ENCODE results near the gene BTLA.
"Not testable (repeated sequence)": the region's sequence is repeated elsewhere in the genome, so short reads cannot be mapped to it uniquely, and the experiment has no call there.

BTLA gene

DNA sequence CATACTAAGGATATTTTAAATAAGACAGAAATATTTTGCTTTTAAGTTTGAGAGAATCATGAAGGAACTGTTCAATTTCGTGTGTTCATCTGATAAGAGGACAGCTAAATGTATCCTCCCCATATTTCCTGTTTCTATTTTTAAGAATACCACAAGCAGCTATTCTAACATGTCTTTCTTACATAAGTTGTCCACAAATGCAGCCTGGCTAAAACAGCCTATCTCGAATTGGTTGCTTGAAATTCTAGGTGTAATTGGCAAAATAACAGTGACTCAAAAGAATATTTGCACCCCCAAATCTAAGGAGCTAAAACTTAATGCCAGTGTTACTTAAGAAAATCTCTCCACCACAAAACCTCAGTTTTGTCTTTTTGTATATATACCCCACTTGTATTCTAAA lies 35.0 kb downstream of the BTLA start:
- ChIA-PET POLR2A (no interaction called here), CTCF (interaction anchor here (0.6 kb wide), 1 partner anchor 150 kb away, joined by 6 read pairs; no protein-coding TSS in a partner anchor)
- no peak for TF ChIP-seq GLIS2 (tag by site-specific recombination; IDR thresholded peaks at IDR 0.05)
- TF ChIP-seq ZBTB11 (tag by site-specific recombination; conservative IDR thresholded peaks at IDR 0.05; ENCODE audit: low read depth): no peak
- no peak for TF ChIP-seq OVOL3 (tag by site-specific recombination; IDR thresholded peaks at IDR 0.05)
- no peak for TF ChIP-seq ZNF24 (tag by site-specific recombination; IDR thresholded peaks at IDR 0.05)
- TF ChIP-seq ZSCAN23 (tag by site-specific recombination; IDR thresholded peaks at IDR 0.05): no peak
- no peak for TF ChIP-seq ZNF202 (tag by site-specific recombination; IDR thresholded peaks at IDR 0.05; ENCODE audit: borderline replicate concordance)
- TF ChIP-seq ZNF785 (tag by site-specific recombination; IDR thresholded peaks at IDR 0.05): no peak
- TF ChIP-seq ZIC2 (tag by site-specific recombination; IDR thresholded peaks at IDR 0.05): no peak
- no peak for TF ChIP-seq ZNF561 (tag by site-specific recombination; IDR thresholded peaks at IDR 0.05; ENCODE audit: borderline replicate concordance)
- TF ChIP-seq SP2 (tag by site-specific recombination; IDR thresholded peaks at IDR 0.05): no peak
- TF ChIP-seq ZNF302 (tag by site-specific recombination; IDR thresholded peaks at IDR 0.05; ENCODE audit: low read depth): no peak
- TF ChIP-seq GLIS1 (tag by site-specific recombination; IDR thresholded peaks at IDR 0.05): no peak
- TF ChIP-seq KLF7 (tag by site-specific recombination; IDR thresholded peaks at IDR 0.05; ENCODE audit: borderline replicate concordance): no peak
- no peak for TF ChIP-seq ZNF473 (tag by site-specific recombination; IDR thresholded peaks at IDR 0.05)
- TF ChIP-seq ZNF184 (tag by site-specific recombination; IDR thresholded peaks at IDR 0.05): no peak
- Histone ChIP-seq H3K4me3 (ENCODE audit: low read depth, low read length) (no peak overlapping the region), H3K4me1 (ENCODE audit: control insufficient read depth, insufficient read depth, low read length) (no peaks in the 10 kb centered on the region), H3K9me3 (ENCODE audit: control insufficient read depth, insufficient read depth, low read depth, low read length) (no peaks in the 10 kb centered on the region), H3K27ac (ENCODE audit: extremely low read depth, low read depth, low read length) (no peak overlapping the region), H3K36me3 (ENCODE audit: control insufficient read depth in 2 of 2, insufficient read depth in 1 of 2, low read length in 2 of 2) (no peaks in the 10 kb centered on the region)

DNA sequence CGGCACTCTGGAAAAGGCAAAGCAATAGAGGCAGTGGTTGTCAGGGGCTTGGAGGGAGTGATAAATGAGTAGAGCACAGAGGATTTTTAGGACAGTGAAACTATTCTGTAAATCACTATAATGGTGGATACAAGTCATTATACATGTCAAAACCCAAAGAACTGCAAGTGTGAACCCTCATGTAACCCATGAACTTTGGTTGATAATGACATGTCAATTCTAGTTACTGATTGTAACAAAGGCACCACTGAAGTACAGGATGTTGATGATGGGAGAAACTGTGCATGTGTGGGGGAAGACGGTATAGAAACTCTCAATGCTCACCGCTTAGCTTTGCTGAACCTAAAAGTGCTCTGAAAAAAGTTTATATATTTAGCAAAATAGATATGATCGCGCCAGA lies 36.0 kb downstream of the BTLA start:
- Histone ChIP-seq H3K36me3 (ENCODE audit: control insufficient read depth in 2 of 2, insufficient read depth in 1 of 2, low read length in 2 of 2) (no peaks in the 10 kb centered on the region), H3K9me3 (ENCODE audit: control insufficient read depth, insufficient read depth, low read depth, low read length) (no peaks in the 10 kb centered on the region), H3K4me3 (ENCODE audit: low read depth, low read length) (no peak overlapping the region), H3K4me1 (ENCODE audit: control insufficient read depth, insufficient read depth, low read length) (no peaks in the 10 kb centered on the region), H3K27ac (ENCODE audit: extremely low read depth, low read depth, low read length) (no peak overlapping the region)
- ChIA-PET POLR2A (no interaction called here), CTCF (no interaction called here)
- TF ChIP-seq ZBTB6 (tag by site-specific recombination; IDR thresholded peaks at IDR 0.05): no peak
- TF ChIP-seq TSHZ1 (tag by site-specific recombination; IDR thresholded peaks at IDR 0.05; ENCODE audit: borderline replicate concordance): no peak
- no peak for TF ChIP-seq ZNF580 (tag by site-specific recombination; IDR thresholded peaks at IDR 0.05)
- no peak for TF ChIP-seq ZNF624 (tag by site-specific recombination; IDR thresholded peaks at IDR 0.05)

GRCh38 chr3:112461787-112462186 lies 37.5 kb downstream of the BTLA start:
- POLR2A ChIA-PET; H3K9me3 ChIP-seq (ENCODE audit: control insufficient read depth, insufficient read depth, low read depth, low read length); H3K4me3 ChIP-seq (ENCODE audit: low read depth, low read length); H3K36me3 ChIP-seq (ENCODE audit: control insufficient read depth in 2 of 2, insufficient read depth in 1 of 2, low read length in 2 of 2); H3K4me1 ChIP-seq (ENCODE audit: control insufficient read depth, insufficient read depth, low read length); CTCF ChIA-PET; H3K27ac ChIP-seq (ENCODE audit: extremely low read depth, low read depth, low read length): not testable (repeated sequence)
